CD8-positive, alpha-beta memory T cell (primary cell): Measurements from ENCODE around the gene PHACTR3. TPM values are rescaled to one million over a fixed set of nuclear protein-coding genes. Genes with fewer than 3 reads are reported as not detected.

Source experiments
- CTCF ChIA-PET: fragments of 350-600 bp; sonication (Branson Sonifier 250); formaldehyde crosslinking; loops from one replicate; lab custom pipeline; 2021; ENCODE audit warnings: antibody characterized with exemption; lab: Charles Lee
- POLR2A ChIA-PET: fragments of 350-600 bp; sonication (Branson Sonifier 250); formaldehyde crosslinking; loops from one replicate; lab custom pipeline; 2021; ENCODE audit warnings: antibody characterized with exemption; lab: Charles Lee
- DNase-seq, 5 donors: peaks; one replicate each; pipeline versions ENCODE4 v3.0.0 to v3.0.0-alpha.2; 2020 to 2022; ENCODE audit warnings: mixed read lengths in 1 of 5
- H3K27ac ChIP-seq: one replicate; pipeline ENCODE4 v1.7.0; 2013; ENCODE audit warnings: low read depth, mild to moderate bottlenecking, low read length, moderate library complexity
- H3K27me3 ChIP-seq: 2 replicates; pipeline ENCODE4 v1.7.0; 2013; ENCODE audit warnings: low read length, mild to moderate bottlenecking; ENCODE audit not compliant: insufficient read depth, poor library complexity, severe bottlenecking
- H3K36me3 ChIP-seq: 2 replicates; pipeline ENCODE4 v1.7.0; 2013; ENCODE audit warnings: mild to moderate bottlenecking, low read length, moderate library complexity; ENCODE audit not compliant: insufficient read depth
- H3K4me1 ChIP-seq: 2 replicates; pipeline ENCODE4 v1.7.0; 2013; ENCODE audit warnings: mild to moderate bottlenecking, low read length, moderate library complexity; ENCODE audit not compliant: insufficient read depth
- H3K4me3 ChIP-seq: 2 replicates; pipeline ENCODE4 v1.7.0; 2013; ENCODE audit warnings: mild to moderate bottlenecking, low read length
- H3K9me3 ChIP-seq: 2 replicates; pipeline ENCODE4 v1.7.0; 2013; ENCODE audit warnings: mild to moderate bottlenecking, low read length
- H3K27ac Mint-ChIP-seq, 8 donors: one replicate each; pipeline ENCODE4 v1.8.0; 2020 to 2021; ENCODE audit warnings: mixed read lengths in 8 of 8, mild to moderate bottlenecking in 6 of 8, inconsistent platforms in 3 of 8, moderate library complexity in 3 of 8
- H3K27me3 Mint-ChIP-seq, 2 donors: one replicate each; pipeline ENCODE4 v1.8.0; 2020 to 2021; ENCODE audit warnings: mixed read lengths in 2 of 2, mild to moderate bottlenecking in 1 of 2, moderate library complexity in 1 of 2
- H3K36me3 Mint-ChIP-seq, 3 donors: one replicate each; pipeline ENCODE4 v1.8.0; 2020 to 2021; ENCODE audit warnings: mixed read lengths in 3 of 3, inconsistent platforms in 1 of 3, mild to moderate bottlenecking in 1 of 3
- H3K4me1 Mint-ChIP-seq, 3 donors: one replicate each; pipeline ENCODE4 v1.8.0; 2020 to 2021; ENCODE audit warnings: mixed read lengths in 3 of 3, inconsistent platforms in 1 of 3, mild to moderate bottlenecking in 1 of 3
- H3K4me3 Mint-ChIP-seq, 7 donors: one replicate each; pipeline ENCODE4 v1.8.0; 2020 to 2021; ENCODE audit warnings: mixed read lengths in 7 of 7, mild to moderate bottlenecking in 6 of 7, moderate library complexity in 4 of 7, inconsistent platforms in 2 of 7
- H3K9me3 Mint-ChIP-seq, 5 donors: one replicate each; pipeline ENCODE4 v1.8.0; 2020 to 2022; ENCODE audit warnings: mixed read lengths in 5 of 5, mild to moderate bottlenecking in 3 of 5, moderate library complexity in 2 of 5, inconsistent platforms in 1 of 5
- polyA plus RNA-seq: library from polyadenylated mRNA; unstranded; fragments of 300-500 nt; fragmentation: Illumina TruSeq; gene quantifications from one replicate; pipeline ENCODE4 v1.2.3, GENCODE V29; 2021
- total RNA-seq, 2 experiments: library from RNA; stranded (reverse); gene quantifications; one replicate each; pipeline ENCODE4 v1.2.3, GENCODE V29; 2021

The PHACTR3 gene
- total and polyA plus RNA-seq, 3 experiments from 2014 or later = not detected

- H3K36me3 ChIP-seq = no peaks in the 10 kb centered on the region
- Mint-ChIP-seq H3K9me3 (peaks cover 0 to 3% (median 0%) of the 10 kb centered on the region in 5 donors), H3K27ac (no peak overlapping the region), H3K4me3 (no peak overlapping the region), H3K36me3 (no peaks in the 10 kb centered on the region), H3K27me3 (peaks cover 0 to 16% of the 10 kb centered on the region in 2 donors), H3K4me1 (no peaks in the 10 kb centered on the region)
- no peak overlapping the region for H3K4me3 ChIP-seq
- H3K27me3 ChIP-seq = no peaks in the 10 kb centered on the region
- POLR2A ChIA-PET = no interaction called here
- no peak for DNase-seq
- H3K27ac ChIP-seq = no peak overlapping the region
- CTCF ChIA-PET = no interaction called here
- no peaks in the 10 kb centered on the region for H3K4me1 ChIP-seq
- H3K9me3 ChIP-seq = no peaks in the 10 kb centered on the region
Observed at GRCh38 chr20:59688999-59689398, 84.7 kb downstream of the PHACTR3 start.

GRCh38 chr20:59690101-59690500 lies 85.8 kb downstream of the PHACTR3 start:
- ChIA-PET CTCF (no interaction called here), POLR2A (no interaction called here)
- H3K4me3 Mint-ChIP-seq = no peak overlapping the region
- H3K27me3 ChIP-seq = no peaks in the 10 kb centered on the region
- peaks cover 4 to 16% of the 10 kb centered on the region in 2 donors for H3K27me3 Mint-ChIP-seq
- H3K4me1 ChIP-seq = no peaks in the 10 kb centered on the region
- H3K27ac ChIP-seq = no peak overlapping the region
- H3K36me3 Mint-ChIP-seq = no peaks in the 10 kb centered on the region
- H3K9me3 Mint-ChIP-seq = peaks cover 0 to 3% (median 0%) of the 10 kb centered on the region in 5 donors
- no peaks in the 10 kb centered on the region for H3K9me3 ChIP-seq
- no peaks in the 10 kb centered on the region for H3K36me3 ChIP-seq
- H3K4me3 ChIP-seq = no peak overlapping the region
- no peaks in the 10 kb centered on the region for H3K4me1 Mint-ChIP-seq
- H3K27ac Mint-ChIP-seq = no peak overlapping the region
- DNase-seq = no peak

GRCh38 chr20:59690976-59691375 lies 86.6 kb downstream of the PHACTR3 start:
- Mint-ChIP-seq H3K27ac (no peak overlapping the region), H3K36me3 (no peaks in the 10 kb centered on the region), H3K9me3 (peaks cover 0 to 3% (median 0%) of the 10 kb centered on the region in 5 donors), H3K4me3 (no peak overlapping the region), H3K27me3 (peaks cover 4 to 16% of the 10 kb centered on the region in 2 donors), H3K4me1 (no peaks in the 10 kb centered on the region)
- ChIA-PET CTCF (no interaction called here), POLR2A (no interaction called here)
- no peaks in the 10 kb centered on the region for H3K27me3 ChIP-seq
- no peaks in the 10 kb centered on the region for H3K9me3 ChIP-seq
- DNase-seq = no peak
- H3K4me3 ChIP-seq = no peak overlapping the region
- no peak overlapping the region for H3K27ac ChIP-seq
- H3K36me3 ChIP-seq = no peaks in the 10 kb centered on the region
- H3K4me1 ChIP-seq = no peaks in the 10 kb centered on the region

- peaks cover 4 to 16% of the 10 kb centered on the region in 2 donors for H3K27me3 Mint-ChIP-seq
- H3K4me1 Mint-ChIP-seq = no peaks in the 10 kb centered on the region
- H3K4me3 Mint-ChIP-seq = no peak overlapping the region
- no peak for DNase-seq
- Histone ChIP-seq H3K4me1 (no peaks in the 10 kb centered on the region), H3K27ac (no peak overlapping the region), H3K27me3 (no peaks in the 10 kb centered on the region), H3K4me3 (no peak overlapping the region), H3K9me3 (no peaks in the 10 kb centered on the region), H3K36me3 (no peaks in the 10 kb centered on the region)
- no peak overlapping the region for H3K27ac Mint-ChIP-seq
- ChIA-PET CTCF (no interaction called here), POLR2A (no interaction called here)
- no peaks in the 10 kb centered on the region for H3K36me3 Mint-ChIP-seq
- H3K9me3 Mint-ChIP-seq = peaks cover 0 to 3% (median 2%) of the 10 kb centered on the region in 5 donors
Observed at GRCh38 chr20:59692139-59692538, 87.8 kb downstream of the PHACTR3 start.

- CTCF ChIA-PET = no interaction called here
- no peaks in the 10 kb centered on the region for H3K4me1 Mint-ChIP-seq
- no peaks in the 10 kb centered on the region for H3K36me3 ChIP-seq
- H3K27ac ChIP-seq = no peak overlapping the region
- H3K4me3 Mint-ChIP-seq = no peak overlapping the region
- no peaks in the 10 kb centered on the region for H3K9me3 ChIP-seq
- no peak overlapping the region for H3K4me3 ChIP-seq
- no peaks in the 10 kb centered on the region for H3K36me3 Mint-ChIP-seq
- H3K27me3 Mint-ChIP-seq = peaks cover 4 to 16% of the 10 kb centered on the region in 2 donors
- no peak for DNase-seq
- POLR2A ChIA-PET = no interaction called here
- H3K4me1 ChIP-seq = no peaks in the 10 kb centered on the region
- H3K27ac Mint-ChIP-seq = no peak overlapping the region
- H3K9me3 Mint-ChIP-seq = peaks cover 0 to 4% (median 2%) of the 10 kb centered on the region in 5 donors
- no peaks in the 10 kb centered on the region for H3K27me3 ChIP-seq
Observed at GRCh38 chr20:59693587-59693986, 89.2 kb downstream of the PHACTR3 start.

- no peak overlapping the region for H3K4me3 ChIP-seq
- no peaks in the 10 kb centered on the region for H3K27me3 ChIP-seq
- Mint-ChIP-seq H3K4me3 (no peak overlapping the region), H3K9me3 (peaks cover 0 to 4% (median 0%) of the 10 kb centered on the region in 5 donors), H3K4me1 (no peaks in the 10 kb centered on the region), H3K27me3 (peaks cover 4 to 12% of the 10 kb centered on the region in 2 donors), H3K27ac (no peak overlapping the region), H3K36me3 (no peaks in the 10 kb centered on the region)
- H3K36me3 ChIP-seq = no peaks in the 10 kb centered on the region
- POLR2A ChIA-PET = no interaction called here
- CTCF ChIA-PET = no interaction called here
- no peak overlapping the region for H3K27ac ChIP-seq
- no peaks in the 10 kb centered on the region for H3K4me1 ChIP-seq
- no peak for DNase-seq
- H3K9me3 ChIP-seq = no peaks in the 10 kb centered on the region
Observed at GRCh38 chr20:59696476-59696875, 92.1 kb downstream of the PHACTR3 start.

- Mint-ChIP-seq H3K4me3 (no peak overlapping the region), H3K36me3 (no peaks in the 10 kb centered on the region), H3K27me3 (peaks cover 4 to 12% of the 10 kb centered on the region in 2 donors), H3K27ac (no peak overlapping the region), H3K9me3 (peaks cover 0 to 4% (median 0%) of the 10 kb centered on the region in 5 donors), H3K4me1 (no peaks in the 10 kb centered on the region)
- POLR2A ChIA-PET = no interaction called here
- no peaks in the 10 kb centered on the region for H3K4me1 ChIP-seq
- no peak for DNase-seq
- H3K36me3 ChIP-seq = no peaks in the 10 kb centered on the region
- no peaks in the 10 kb centered on the region for H3K9me3 ChIP-seq
- no peak overlapping the region for H3K27ac ChIP-seq
- H3K27me3 ChIP-seq = no peaks in the 10 kb centered on the region
- no peak overlapping the region for H3K4me3 ChIP-seq
- CTCF ChIA-PET = no interaction called here
Observed at GRCh38 chr20:59697068-59697467, 92.7 kb downstream of the PHACTR3 start.

GRCh38 chr20:59698598-59698997 lies 94.3 kb downstream of the PHACTR3 start:
- no peak overlapping the region for H3K27ac Mint-ChIP-seq
- CTCF ChIA-PET = no interaction called here
- no peaks in the 10 kb centered on the region for H3K4me1 Mint-ChIP-seq
- POLR2A ChIA-PET = no interaction called here
- no peaks in the 10 kb centered on the region for H3K36me3 Mint-ChIP-seq
- Histone ChIP-seq H3K4me3 (no peak overlapping the region), H3K27me3 (no peaks in the 10 kb centered on the region), H3K9me3 (no peaks in the 10 kb centered on the region), H3K27ac (no peak overlapping the region), H3K4me1 (no peaks in the 10 kb centered on the region), H3K36me3 (no peaks in the 10 kb centered on the region)
- DNase-seq = no peak
- H3K9me3 Mint-ChIP-seq = peaks cover 0 to 4% (median 0%) of the 10 kb centered on the region in 5 donors
- H3K27me3 Mint-ChIP-seq = peaks cover 0 to 9% of the 10 kb centered on the region in 2 donors
- no peak overlapping the region for H3K4me3 Mint-ChIP-seq

GRCh38 chr20:59701236-59701635 lies 96.9 kb downstream of the PHACTR3 start:
- Histone ChIP-seq H3K9me3 (no peaks in the 10 kb centered on the region), H3K27me3 (no peaks in the 10 kb centered on the region), H3K27ac (no peak overlapping the region), H3K4me3 (no peak overlapping the region), H3K36me3 (no peaks in the 10 kb centered on the region), H3K4me1 (no peaks in the 10 kb centered on the region)
- Mint-ChIP-seq H3K36me3 (no peaks in the 10 kb centered on the region), H3K4me3 (no peak overlapping the region), H3K9me3 (peaks cover 0 to 4% (median 0%) of the 10 kb centered on the region in 5 donors), H3K27me3 (peaks cover 5% of the 10 kb centered on the region in 2 donors), H3K4me1 (no peaks in the 10 kb centered on the region), H3K27ac (no peak overlapping the region)
- DNase-seq = no peak
- ChIA-PET POLR2A (no interaction called here), CTCF (no interaction called here)
